Sciatic nerve (tissue), 2 donors: ENCODE results near the gene CMSS1. TPM values are rescaled to one million over a fixed set of nuclear protein-coding genes. Genes with fewer than 3 reads are reported as not detected.

Source experiments
- ATAC-seq: fragments of 200-7000 bp; cut with Tn5 transposase; one replicate; pipeline ENCODE4 v1.9.1; 2020; ENCODE audit warnings: mild to moderate bottlenecking, moderate library complexity
- DNase-seq: peaks from one replicate; pipeline ENCODE4 v3.0.0-alpha.2; 2020; ENCODE audit warnings: low spot score
- intact Hi-C: fragments of 100-400 bp; cut with DNase I; formaldehyde crosslinking; loops from one replicate; pipeline ENCODE4 v1.14.2; 2022
- total RNA-seq: library from RNA; stranded (reverse); fragmentation: NEBNext Ultra II Directional; extraction: Animal tissue kit (Norgen Biotek cat#: 25700); gene quantifications from one replicate; pipeline ENCODE4 v1.2.1, GENCODE V29; 2021
- donor health status: DM: no; HTN: no; CAD: no.
- donor health status: DM: no; HTN: no; CAD: no.

The CMSS1 gene
- total RNA-seq, 1 donor from 2014 or later, result 26.7 TPM

DNA sequence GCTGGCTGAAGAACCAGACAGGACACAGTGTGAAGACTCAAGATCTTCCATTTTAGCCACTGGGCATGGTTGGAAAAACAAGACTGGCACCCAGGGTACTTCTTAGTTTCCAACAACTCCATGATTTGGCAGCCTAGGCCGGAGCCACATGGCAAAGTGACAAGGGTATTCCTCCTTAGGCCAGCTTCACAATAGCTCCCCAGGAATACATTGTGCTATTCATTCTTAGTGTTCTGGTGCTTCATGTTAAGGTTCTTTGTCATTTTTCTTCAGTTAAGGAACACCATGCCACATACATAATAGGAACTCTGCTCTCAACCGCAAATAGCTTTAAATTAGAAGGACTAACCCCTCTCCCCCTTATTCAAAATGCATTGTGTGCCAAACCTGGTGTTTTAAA lies 304.7 kb downstream of the CMSS1 start:
- DNase-seq, result no peak
- intact Hi-C loops, result no loop called here
- ATAC-seq, result no peak

DNA sequence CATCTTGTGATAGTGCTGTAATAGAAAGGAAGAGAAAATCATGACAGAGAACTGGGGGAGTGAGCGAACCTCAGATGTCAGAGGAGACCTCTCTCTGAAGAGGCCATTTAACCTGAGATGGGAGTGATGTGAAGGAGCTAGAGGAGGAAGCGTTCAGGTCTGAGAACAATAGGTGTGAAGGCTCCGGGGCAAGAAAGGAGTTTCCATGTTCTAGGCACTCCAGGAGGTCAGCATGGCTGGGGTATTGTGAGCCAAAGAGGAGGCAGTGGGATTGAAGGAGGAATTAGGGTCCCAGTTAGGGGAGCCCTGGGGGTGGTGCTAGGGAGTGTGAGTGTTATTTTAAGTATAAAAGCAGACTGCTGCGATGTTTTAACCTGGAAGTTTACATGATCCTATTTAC lies 305.4 kb downstream of the CMSS1 start:
- no peak for ATAC-seq
- intact Hi-C loops, result no loop called here

DNA sequence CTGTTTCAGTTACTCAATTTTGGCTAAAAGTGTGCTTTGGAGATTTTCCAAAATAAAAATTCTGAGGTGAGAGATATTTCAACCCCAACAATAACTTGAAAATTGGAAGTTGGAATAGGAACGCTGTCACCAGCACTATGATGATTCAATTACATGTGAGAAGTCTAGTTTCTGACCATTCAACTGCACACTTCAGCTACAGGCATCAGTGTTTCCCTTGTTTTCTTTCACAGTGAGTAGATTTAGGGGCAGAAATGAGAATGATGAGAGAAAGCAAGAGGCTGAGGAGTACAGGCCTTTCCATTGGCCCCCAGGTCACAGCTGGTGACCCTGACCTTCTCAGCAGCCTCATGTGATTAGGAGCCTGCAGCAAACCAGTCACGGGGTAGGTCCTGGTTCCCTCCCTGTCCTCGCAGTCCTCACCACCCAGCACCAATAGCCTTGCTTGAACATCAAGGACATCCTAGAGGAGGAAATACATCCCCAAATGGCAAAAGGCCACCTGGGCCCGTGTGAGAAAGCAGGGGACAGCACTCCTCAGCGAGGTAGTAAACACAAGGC lies 306.6 kb downstream of the CMSS1 start:
- intact Hi-C loops, result no loop called here
- ATAC-seq (peak; percentile 92), DNase-seq (no peak)

More for the DNA sequence above, 305.4 kb downstream of the CMSS1 start:
- DNase-seq, result no peak

DNA sequence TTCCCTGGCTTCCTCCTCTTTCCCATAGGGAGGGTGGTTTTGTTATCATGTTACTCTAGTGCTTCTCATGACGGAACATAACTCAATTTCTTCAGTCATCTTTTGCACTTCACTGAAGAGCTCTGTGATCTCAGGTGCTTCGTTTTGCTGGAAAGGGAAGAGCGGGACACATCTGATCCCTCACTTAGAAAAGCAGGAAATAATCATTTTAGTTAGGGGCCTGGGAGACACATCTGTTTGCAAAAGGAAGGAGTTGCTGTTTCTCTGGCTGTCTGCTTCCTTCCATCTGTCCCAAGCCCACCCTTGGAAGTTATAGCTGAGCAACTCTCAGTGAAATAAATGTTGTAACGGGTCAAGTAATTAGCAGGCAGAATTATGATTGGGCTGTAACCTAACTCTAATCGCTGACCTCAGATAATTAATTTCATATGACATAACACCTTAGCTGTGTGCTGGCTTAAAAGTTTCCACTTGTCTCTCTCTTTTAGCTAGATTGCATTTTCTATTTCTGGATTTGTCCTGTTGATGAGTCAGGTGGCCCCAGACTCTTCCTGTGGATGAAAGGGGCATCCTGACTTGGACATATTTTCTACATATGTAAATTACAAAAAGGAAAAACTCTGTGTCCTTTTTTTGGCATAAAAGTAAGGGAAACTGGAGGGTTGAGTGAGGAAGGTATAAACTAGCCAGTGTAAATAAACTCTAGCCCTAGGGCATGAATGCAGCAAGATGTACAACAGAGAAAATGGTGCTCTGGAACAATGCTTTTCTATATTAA lies 307.7 kb downstream of the CMSS1 start:
- intact Hi-C loops, result no loop called here
- no peak for DNase-seq
- peak; percentile 5 for ATAC-seq

GRCh38 chr3:100127792-100128191 lies 310.1 kb downstream of the CMSS1 start:
- intact Hi-C loops, result no loop called here
- no peak for ATAC-seq
- no peak for DNase-seq

- no peak for DNase-seq
- ATAC-seq, result no peak
- intact Hi-C loops, result no loop called here
Observed at GRCh38 chr3:100128565-100128964, 310.9 kb downstream of the CMSS1 start.

- intact Hi-C loops, result no loop called here
- ATAC-seq (no peak), DNase-seq (no peak)
Observed at GRCh38 chr3:100129941-100130340, 312.3 kb downstream of the CMSS1 start.

DNA sequence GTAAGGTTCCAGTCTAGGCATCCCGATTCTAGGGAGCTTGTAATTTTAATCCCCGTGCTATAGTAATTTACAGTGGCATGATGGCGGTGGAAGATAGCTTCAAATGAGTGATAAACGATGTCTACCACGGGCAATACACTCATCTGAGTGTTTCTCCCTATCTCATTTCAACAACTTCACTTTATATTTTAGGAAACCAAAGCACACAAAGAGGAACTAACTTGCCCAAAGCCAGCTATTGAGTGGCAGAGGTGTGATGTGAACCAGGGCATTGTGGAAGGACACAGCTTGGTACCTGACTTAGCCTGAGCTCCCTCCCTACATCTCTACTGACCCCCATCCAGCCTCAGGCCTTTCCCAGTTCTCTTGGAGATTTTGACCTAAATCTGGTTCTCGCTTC lies 313.6 kb downstream of the CMSS1 start:
- intact Hi-C loops, result no loop called here
- DNase-seq (no peak), ATAC-seq (no peak)

- no peak for DNase-seq
- intact Hi-C loops, result no loop called here
- ATAC-seq, result peak; percentile 98
Observed at GRCh38 chr3:100136921-100137320, 319.3 kb downstream of the CMSS1 start.

DNA sequence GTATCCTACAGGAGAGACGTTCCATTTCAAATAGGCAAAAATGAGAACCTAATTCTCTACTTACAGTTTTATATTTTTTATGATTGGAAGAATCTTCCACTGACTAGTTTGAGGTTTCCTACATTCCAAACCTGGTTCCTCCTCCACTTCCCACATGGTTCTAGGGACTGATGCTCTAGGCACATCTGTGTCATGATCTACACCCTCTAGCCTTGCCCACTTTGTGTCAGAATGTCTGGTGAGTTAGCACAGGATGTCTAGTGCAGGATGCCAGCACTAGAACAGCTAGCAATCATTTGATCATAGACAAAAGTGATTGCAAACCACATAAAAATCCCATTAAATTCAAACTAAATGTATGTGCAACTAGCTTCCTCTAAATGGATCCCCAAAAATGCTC lies 323.3 kb downstream of the CMSS1 start:
- ATAC-seq (no peak), DNase-seq (no peak)
- intact Hi-C loops, result no loop called here

GRCh38 chr3:100141586-100141985 lies 323.9 kb downstream of the CMSS1 start:
- intact Hi-C loops, result no loop called here
- no peak for DNase-seq

DNA sequence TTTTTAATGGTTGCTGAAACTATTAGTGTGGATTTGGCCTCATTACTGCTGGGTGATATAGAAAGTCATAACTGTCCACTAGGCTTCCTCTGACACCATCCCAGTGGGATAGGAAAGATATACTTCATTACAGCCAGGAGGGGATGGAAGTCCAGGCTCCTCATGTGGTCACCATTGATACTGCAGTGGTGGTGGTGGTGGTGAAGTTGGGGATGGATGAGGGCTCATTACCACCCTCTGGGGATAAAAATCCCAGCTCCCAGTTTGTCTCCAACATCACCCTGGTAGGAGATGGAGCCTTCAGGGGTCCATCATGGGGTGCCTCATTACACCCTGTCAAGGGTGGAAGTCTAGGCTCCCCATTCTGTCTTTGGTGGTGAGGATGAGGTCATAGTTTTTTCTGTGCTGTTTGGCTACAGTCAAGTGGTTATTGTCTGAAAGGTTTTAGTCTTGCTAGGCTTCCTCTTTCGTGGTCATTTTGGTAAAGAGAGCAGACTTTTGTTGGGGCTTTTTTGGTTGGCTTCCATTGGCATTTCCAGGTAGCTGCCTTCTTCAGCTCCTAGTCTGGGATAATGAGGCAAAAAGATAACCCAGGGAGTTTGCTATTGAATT lies 326.7 kb downstream of the CMSS1 start:
- no peak for DNase-seq
- no peak for ATAC-seq
- intact Hi-C loops, result no loop called here

More at GRCh38 chr3:100141586-100141985, 323.9 kb downstream of the CMSS1 start:
- no peak for ATAC-seq

DNA sequence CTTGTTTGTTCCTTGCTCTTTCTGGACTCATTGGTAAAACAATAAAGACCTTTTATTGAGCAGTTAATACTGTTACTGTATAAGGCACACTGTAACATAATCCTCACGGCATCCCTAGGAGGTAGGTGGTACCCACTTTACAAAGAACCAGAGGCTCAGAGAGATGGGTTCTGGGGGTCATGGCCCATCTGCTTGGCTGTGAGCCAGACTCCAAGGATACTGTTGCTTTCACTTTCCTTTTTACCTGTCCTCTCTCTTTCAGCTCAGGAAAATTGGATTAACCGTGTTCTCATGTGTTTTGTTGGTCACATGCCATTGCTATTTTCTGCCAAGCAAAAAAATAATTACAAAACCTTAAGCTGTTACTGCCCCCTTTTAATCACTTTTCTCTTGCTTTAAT lies 331.5 kb downstream of the CMSS1 start:
- intact Hi-C loops, result no loop called here
- no peak for ATAC-seq
- no peak for DNase-seq

DNA sequence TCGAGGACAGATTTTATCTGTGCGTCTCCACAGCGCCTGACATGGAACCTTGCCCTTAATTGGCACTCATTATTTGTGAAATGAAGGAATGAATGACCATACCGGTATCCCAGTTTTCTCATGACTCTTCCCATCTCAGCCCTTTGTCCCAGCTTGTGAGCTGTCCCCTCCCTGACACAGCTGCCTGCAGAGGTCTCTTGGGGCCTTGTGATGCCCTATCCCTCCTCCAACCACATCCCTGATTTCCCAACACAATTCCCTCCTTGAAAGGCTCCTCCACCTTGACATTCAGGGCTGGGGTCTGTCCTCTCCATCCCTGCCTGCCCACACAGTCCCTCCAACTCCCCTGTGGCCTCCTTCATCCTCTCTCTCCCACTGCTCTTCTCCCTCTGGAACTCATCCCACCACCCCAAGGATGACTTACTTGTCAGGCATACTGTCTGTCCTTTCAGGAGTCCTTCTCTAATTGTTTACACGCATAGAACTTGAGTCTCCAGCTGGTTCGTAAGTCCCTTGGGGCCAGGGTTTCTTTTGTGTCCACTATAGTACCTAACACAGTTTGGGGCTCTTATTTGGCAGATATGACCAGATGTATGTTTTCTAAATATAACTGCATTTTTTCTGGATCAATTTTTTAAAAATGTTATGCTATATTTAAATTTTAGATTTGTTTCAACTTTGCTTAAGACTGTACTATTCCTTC lies 332.2 kb downstream of the CMSS1 start:
- no peak for DNase-seq
- intact Hi-C loops, result no loop called here
- ATAC-seq, result peak; percentile 50

DNA sequence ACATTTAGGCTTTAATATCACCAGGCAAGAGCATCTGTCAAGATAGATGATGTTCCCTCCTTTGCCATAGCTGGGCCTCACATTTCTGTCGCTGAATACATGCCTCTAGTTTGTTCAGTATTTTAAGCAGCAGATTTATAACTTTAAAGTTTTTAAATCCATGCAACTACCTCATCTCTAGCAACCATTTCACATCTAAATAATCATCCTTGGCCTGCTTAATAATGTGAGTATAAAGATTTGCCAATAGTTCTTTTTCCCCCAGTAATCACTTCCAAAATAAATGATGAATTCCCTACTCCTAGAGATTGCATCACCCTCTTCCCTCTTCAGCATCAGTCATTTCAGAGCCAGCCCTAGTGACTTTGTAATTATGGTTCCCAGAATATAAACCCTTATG lies 332.8 kb downstream of the CMSS1 start:
- intact Hi-C loops, result no loop called here
- no peak for DNase-seq
- peak; percentile 95 for ATAC-seq

DNA sequence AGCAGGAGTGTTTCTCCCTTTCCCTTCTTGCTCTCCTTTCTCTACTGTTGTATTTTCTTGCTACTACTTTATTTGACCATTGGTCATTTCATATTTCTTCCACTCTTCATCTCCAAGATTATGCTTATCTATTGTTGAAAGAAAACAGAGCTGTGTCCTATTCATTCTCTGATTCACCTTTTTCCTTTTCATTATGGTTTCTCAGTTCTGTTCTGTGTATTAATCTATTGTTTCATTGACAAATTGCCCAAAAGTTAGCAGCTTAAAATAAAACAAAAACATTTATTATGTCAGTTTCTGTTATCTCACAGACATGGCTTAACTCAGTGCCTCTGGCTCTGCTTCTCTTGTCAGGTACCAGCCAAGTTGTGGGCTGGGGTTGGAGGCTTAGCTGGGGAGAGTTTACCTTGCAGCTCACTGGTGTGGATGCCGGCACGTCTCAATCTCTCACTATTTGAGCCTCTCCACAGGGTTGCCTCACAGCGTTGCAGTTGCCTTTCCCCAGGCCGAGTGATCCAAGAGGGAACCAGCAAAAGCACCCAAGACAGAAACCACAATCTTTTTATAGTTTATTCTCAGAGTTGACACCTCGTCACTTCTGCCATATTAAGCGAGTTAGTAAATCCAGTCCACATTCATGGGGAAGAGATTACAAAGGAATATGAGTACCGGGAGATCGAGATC lies 333.5 kb downstream of the CMSS1 start:
- ATAC-seq, result peak; percentile 31
- intact Hi-C loops, result no loop called here
- DNase-seq, result no peak

GRCh38 chr3:100154171-100154570 lies 336.5 kb downstream of the CMSS1 start:
- no peak for ATAC-seq
- DNase-seq, result no peak
- intact Hi-C loops, result no loop called here

GRCh38 chr3:100155128-100155527 lies 337.5 kb downstream of the CMSS1 start:
- intact Hi-C loops, result no loop called here
- DNase-seq (no peak), ATAC-seq (no peak)

GRCh38 chr3:100155590-100155989 lies 337.9 kb downstream of the CMSS1 start:
- intact Hi-C loops, result no loop called here
- ATAC-seq, result no peak
- DNase-seq, result no peak
